ENCODE measurements around the gene SNX5.

DNA sequence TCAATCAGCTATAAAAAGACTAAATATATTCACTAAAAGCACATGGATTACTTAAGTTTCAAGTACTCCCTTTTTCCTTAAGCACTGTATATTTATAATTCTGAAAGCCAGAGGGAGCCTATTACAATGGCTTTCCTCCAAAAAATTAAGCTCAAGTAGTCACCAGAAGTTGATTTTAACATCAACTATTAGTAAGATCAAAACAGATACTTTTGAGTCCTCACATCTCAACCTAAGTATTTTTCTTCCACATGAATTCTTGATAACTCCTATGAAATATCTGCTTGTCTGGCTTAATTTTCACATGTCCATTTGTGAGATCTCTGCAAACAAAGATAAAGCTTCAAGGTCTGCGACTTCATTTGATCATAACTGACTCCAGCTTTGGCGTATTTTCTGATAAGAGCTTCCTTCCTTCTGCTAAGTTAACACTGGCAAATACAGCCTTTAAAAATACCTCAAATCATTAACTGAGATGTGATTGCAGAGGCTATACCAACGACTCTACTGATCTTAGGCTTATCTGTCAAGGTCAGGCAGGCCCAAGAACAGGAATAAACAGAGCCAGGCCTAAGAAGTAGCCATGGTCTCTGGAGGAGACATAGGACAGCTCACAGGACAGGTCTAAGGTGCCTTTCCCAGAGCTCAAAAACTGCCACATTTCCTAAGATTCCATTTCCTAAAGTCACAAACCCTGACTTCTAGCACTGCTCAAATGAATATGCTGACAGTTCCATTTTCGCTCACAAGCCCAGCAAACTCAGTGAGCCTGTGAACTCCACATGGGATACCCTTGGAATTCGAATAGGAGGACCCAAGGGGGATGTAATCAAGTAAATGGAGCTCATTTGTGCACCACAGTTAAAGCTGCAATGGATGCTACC is 10.0 kb downstream of the SNX5 start:
- no peak for TF ChIP-seq POLR2A (IDR thresholded peaks at IDR 0.05)
- TF ChIP-seq, protein P1, sequence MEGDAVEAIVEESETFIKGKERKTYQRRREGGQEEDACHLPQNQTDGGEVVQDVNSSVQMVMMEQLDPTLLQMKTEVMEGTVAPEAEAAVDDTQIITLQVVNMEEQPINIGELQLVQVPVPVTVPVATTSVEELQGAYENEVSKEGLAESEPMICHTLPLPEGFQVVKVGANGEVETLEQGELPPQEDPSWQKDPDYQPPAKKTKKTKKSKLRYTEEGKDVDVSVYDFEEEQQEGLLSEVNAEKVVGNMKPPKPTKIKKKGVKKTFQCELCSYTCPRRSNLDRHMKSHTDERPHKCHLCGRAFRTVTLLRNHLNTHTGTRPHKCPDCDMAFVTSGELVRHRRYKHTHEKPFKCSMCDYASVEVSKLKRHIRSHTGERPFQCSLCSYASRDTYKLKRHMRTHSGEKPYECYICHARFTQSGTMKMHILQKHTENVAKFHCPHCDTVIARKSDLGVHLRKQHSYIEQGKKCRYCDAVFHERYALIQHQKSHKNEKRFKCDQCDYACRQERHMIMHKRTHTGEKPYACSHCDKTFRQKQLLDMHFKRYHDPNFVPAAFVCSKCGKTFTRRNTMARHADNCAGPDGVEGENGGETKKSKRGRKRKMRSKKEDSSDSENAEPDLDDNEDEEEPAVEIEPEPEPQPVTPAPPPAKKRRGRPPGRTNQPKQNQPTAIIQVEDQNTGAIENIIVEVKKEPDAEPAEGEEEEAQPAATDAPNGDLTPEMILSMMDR (IDR thresholded peaks at IDR 0.05) = peak in 1 of 4 experiments; percentile 47

All from prostate gland (tissue), 2 donors.